ENCODE results near the gene FICD.

DNA sequence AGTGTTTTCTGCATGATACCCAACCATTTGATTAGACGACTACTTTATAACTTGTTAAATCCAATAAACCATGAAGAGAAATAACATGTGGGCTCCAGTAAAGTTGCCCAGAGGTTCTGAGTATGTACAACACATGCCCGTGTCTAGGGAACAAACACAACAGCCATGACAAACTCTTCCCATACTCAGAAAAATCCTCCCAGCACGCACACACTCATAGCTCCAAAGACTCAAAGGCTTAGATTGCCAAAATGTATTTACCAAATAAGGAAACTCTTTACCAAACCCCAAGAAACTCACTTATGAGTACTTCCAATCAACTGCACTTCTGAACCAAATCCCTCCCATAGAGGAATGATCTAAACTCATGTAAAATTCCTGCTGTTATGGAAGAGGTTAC, 28.6 kb downstream of the FICD start:
- TF ChIP-seq, protein P1, sequence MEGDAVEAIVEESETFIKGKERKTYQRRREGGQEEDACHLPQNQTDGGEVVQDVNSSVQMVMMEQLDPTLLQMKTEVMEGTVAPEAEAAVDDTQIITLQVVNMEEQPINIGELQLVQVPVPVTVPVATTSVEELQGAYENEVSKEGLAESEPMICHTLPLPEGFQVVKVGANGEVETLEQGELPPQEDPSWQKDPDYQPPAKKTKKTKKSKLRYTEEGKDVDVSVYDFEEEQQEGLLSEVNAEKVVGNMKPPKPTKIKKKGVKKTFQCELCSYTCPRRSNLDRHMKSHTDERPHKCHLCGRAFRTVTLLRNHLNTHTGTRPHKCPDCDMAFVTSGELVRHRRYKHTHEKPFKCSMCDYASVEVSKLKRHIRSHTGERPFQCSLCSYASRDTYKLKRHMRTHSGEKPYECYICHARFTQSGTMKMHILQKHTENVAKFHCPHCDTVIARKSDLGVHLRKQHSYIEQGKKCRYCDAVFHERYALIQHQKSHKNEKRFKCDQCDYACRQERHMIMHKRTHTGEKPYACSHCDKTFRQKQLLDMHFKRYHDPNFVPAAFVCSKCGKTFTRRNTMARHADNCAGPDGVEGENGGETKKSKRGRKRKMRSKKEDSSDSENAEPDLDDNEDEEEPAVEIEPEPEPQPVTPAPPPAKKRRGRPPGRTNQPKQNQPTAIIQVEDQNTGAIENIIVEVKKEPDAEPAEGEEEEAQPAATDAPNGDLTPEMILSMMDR (IDR thresholded peaks at IDR 0.05), result no peak
- TF ChIP-seq POLR2A (IDR thresholded peaks at IDR 0.05), result no peak
